ENCODE measurements around the gene FBXL16.

DNA sequence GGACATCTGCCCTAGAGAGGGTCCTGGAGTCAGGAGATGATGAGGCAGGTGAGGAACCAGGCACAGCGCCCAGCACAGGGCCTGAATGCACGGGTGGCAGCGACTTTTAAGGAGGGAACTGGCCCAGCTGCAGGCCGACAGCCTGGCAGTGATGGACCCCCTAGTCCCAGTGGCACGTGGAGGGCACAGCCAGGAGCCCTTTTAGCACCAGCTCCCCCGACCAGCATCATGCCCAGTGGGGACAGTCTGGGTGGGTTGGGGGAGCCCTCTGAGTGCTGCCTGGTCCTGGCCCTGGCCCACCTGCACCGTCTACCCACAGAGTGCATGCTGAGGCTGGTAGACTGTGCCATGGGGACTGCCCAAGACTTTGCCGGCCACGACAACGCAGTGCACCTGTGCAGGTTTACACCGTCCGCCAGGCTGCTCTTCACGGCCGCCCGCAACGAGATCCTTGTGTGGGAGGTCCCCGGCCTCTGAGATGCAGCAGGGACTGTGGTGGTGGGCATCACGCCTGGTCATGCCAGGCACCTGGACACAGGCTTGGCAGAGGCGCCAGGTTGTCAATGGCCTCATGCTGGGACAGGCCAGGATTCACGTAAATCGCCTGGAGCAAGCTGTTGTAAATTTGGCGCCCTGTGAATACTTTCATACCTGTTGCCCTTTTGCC lies 38.4 kb downstream of the FBXL16 start:
- TF ChIP-seq MYC (IDR thresholded peaks at IDR 0.05; ENCODE audit: low read depth, low read length) (no peak), GATA2 (IDR thresholded peaks at IDR 0.05; ENCODE audit: insufficient read depth, insufficient read length, low read depth, low read length) (no peak), POLR2AphosphoS5 (IDR thresholded peaks at IDR 0.05; ENCODE audit: insufficient read depth, low read depth, low read length) (no peak)
- TF ChIP-seq, protein P1, sequence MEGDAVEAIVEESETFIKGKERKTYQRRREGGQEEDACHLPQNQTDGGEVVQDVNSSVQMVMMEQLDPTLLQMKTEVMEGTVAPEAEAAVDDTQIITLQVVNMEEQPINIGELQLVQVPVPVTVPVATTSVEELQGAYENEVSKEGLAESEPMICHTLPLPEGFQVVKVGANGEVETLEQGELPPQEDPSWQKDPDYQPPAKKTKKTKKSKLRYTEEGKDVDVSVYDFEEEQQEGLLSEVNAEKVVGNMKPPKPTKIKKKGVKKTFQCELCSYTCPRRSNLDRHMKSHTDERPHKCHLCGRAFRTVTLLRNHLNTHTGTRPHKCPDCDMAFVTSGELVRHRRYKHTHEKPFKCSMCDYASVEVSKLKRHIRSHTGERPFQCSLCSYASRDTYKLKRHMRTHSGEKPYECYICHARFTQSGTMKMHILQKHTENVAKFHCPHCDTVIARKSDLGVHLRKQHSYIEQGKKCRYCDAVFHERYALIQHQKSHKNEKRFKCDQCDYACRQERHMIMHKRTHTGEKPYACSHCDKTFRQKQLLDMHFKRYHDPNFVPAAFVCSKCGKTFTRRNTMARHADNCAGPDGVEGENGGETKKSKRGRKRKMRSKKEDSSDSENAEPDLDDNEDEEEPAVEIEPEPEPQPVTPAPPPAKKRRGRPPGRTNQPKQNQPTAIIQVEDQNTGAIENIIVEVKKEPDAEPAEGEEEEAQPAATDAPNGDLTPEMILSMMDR (IDR thresholded peaks at IDR 0.05; ENCODE audit: extremely low read depth in 1 of 2, insufficient read depth in 1 of 2, low read depth in 1 of 2, low read length in 2 of 2): no peak
- TF ChIP-seq, protein P2, sequence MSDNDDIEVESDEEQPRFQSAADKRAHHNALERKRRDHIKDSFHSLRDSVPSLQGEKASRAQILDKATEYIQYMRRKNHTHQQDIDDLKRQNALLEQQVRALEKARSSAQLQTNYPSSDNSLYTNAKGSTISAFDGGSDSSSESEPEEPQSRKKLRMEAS (IDR thresholded peaks at IDR 0.05; ENCODE audit: insufficient read depth, insufficient read length): no peak
